Nephron (organoid): ENCODE measurements around the gene GRM3.

Experiments
- H3K27ac Mint-ChIP-seq, 3 experiments: 2 replicates each; pipeline ENCODE4 v1.8.0; 2020; ENCODE audit warnings: mixed read lengths in 3 of 3, mild to moderate bottlenecking in 2 of 3, moderate library complexity in 1 of 3
- H3K27me3 Mint-ChIP-seq: 2 replicates; pipeline ENCODE4 v1.8.0; 2021; ENCODE audit warnings: low read depth, mild to moderate bottlenecking, moderate library complexity, mixed read lengths
- H3K36me3 Mint-ChIP-seq: 2 replicates; pipeline ENCODE4 v1.8.0; 2020; ENCODE audit warnings: low read depth, mixed read lengths
- H3K4me1 Mint-ChIP-seq: 2 replicates; pipeline ENCODE4 v1.8.0; 2020; ENCODE audit warnings: mixed read lengths
- H3K4me3 Mint-ChIP-seq, 3 experiments: 2 replicates each; pipeline ENCODE4 v1.8.0; 2020; ENCODE audit warnings: mild to moderate bottlenecking in 3 of 3, mixed read lengths in 3 of 3, moderate library complexity in 2 of 3
- H3K9me3 Mint-ChIP-seq: 2 replicates; pipeline ENCODE4 v1.8.0; 2020; ENCODE audit warnings: mixed read lengths
- CTCF ChIP-seq, 3 experiments: fragments of 200-600 bp; sonication (generic); IDR thresholded peaks; one replicate each; pipeline ENCODE4 v1.5.0; 2021; ENCODE audit warnings: antibody characterized with exemption in 3 of 3; ENCODE audit not compliant: unreplicated experiment in 3 of 3

The GRM3 gene

GRCh38 chr7:86826948-86827347 is 183.2 kb downstream of the GRM3 start:
- Mint-ChIP-seq H3K4me1 (no peaks in the 10 kb centered on the region), H3K9me3 (no peaks in the 10 kb centered on the region), H3K27ac (no peak overlapping the region), H3K36me3 (no peaks in the 10 kb centered on the region), H3K4me3 (no peak overlapping the region), H3K27me3 (no peaks in the 10 kb centered on the region)
- no peak for TF ChIP-seq CTCF (IDR thresholded peaks at IDR 0.05; ENCODE audit: unreplicated experiment in 3 of 3)

- Mint-ChIP-seq H3K9me3 (no peaks in the 10 kb centered on the region), H3K36me3 (no peaks in the 10 kb centered on the region), H3K27me3 (no peaks in the 10 kb centered on the region), H3K27ac (no peak overlapping the region), H3K4me1 (no peaks in the 10 kb centered on the region), H3K4me3 (no peak overlapping the region)
- no peak for TF ChIP-seq CTCF (IDR thresholded peaks at IDR 0.05; ENCODE audit: unreplicated experiment in 3 of 3)
These were observed 189.7 kb downstream of the GRM3 start for GRCh38 chr7:86833360-86833759.

GRCh38 chr7:86837235-86837634 is 193.5 kb downstream of the GRM3 start:
- Mint-ChIP-seq H3K9me3 (no peaks in the 10 kb centered on the region), H3K4me1 (no peaks in the 10 kb centered on the region), H3K27ac (no peak overlapping the region), H3K4me3 (no peak overlapping the region), H3K36me3 (no peaks in the 10 kb centered on the region), H3K27me3 (no peaks in the 10 kb centered on the region)
- no peak for TF ChIP-seq CTCF (IDR thresholded peaks at IDR 0.05; ENCODE audit: unreplicated experiment in 3 of 3)

- Mint-ChIP-seq H3K4me1 (peaks cover 10% of the 10 kb centered on the region), H3K9me3 (no peaks in the 10 kb centered on the region), H3K27ac (no peak overlapping the region), H3K27me3 (no peaks in the 10 kb centered on the region), H3K36me3 (no peaks in the 10 kb centered on the region), H3K4me3 (no peak overlapping the region)
- no peak for TF ChIP-seq CTCF (IDR thresholded peaks at IDR 0.05; ENCODE audit: unreplicated experiment in 3 of 3)
These were observed 200.9 kb downstream of the GRM3 start for GRCh38 chr7:86844608-86845007.

- Mint-ChIP-seq H3K36me3 (no peaks in the 10 kb centered on the region), H3K4me3 (no peak overlapping the region), H3K27me3 (no peaks in the 10 kb centered on the region), H3K4me1 (peaks cover 10% of the 10 kb centered on the region), H3K27ac (no peak overlapping the region), H3K9me3 (no peaks in the 10 kb centered on the region)
- no peak for TF ChIP-seq CTCF (IDR thresholded peaks at IDR 0.05; ENCODE audit: unreplicated experiment in 3 of 3)
These were observed 202.9 kb downstream of the GRM3 start for GRCh38 chr7:86846494-86847190.

- H3K4me1 Mint-ChIP-seq: peaks cover 10% of the 10 kb centered on the region
- H3K9me3 Mint-ChIP-seq: no peaks in the 10 kb centered on the region
- H3K4me3 Mint-ChIP-seq: no peak overlapping the region
- no peaks in the 10 kb centered on the region for H3K27me3 Mint-ChIP-seq
- H3K36me3 Mint-ChIP-seq: no peaks in the 10 kb centered on the region
- TF ChIP-seq CTCF (IDR thresholded peaks at IDR 0.05; ENCODE audit: unreplicated experiment in 3 of 3): no peak
- no peak overlapping the region for H3K27ac Mint-ChIP-seq
These were observed 204.5 kb downstream of the GRM3 start for GRCh38 chr7:86848226-86848625.
